PC-3 (cell line): ENCODE data around the gene AMELX.

Experiments
- CTCF ChIP-seq: fragments of 300-600 bp; sonication (generic); conservative IDR thresholded peaks from 2 replicates; pipeline ENCODE4 v1.5.1; 2017; ENCODE audit warnings: antibody characterized with exemption, low read depth, mild to moderate bottlenecking, low read length
- EZH2 ChIP-seq: fragments of 300-600 bp; sonication (generic); IDR thresholded peaks from one replicate; pipeline ENCODE4 v1.6.1; 2017; ENCODE audit warnings: antibody characterized with exemption, mild to moderate bottlenecking, low read length; ENCODE audit not compliant: unreplicated experiment

DNA sequence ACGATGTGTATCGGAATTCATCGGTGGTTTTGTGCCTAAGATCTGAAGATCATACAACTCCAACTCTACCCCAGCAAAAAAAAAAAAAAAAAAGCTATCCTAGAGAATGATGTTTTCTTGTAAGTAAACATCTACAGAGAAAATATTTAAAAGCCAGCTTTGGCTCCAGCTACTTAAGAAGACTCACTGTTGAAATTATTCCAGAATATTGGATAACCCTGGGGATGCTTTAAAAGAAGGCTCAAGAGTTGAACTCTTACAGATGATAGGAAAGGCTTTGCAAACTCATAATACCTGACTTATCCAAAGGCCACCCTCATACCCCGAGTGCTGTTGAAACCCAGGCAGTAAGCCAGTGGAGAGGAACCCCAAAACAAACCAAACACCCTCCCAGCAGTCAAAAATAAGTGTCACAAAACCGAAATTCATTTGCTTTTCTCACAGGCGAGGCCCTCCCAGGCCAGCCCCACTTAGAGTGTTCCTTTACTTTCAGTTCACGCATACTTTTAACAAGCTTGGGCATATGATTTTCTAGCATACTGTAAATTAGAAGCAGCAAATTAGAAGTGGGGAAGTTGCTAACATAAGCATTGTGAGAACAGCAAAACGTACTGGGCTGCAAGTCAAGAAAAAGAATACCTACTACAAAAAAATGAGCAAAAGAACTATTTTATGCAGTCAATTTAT, 2.7 kb upstream of the AMELX start:
- TF ChIP-seq CTCF (no peak), EZH2 (no peak)
